Activated CD4-positive, alpha-beta T cell treated with anti-CD3 and anti-CD28 coated beads for 36 hours (primary cell): ENCODE data around the gene TUBB3. TPM values are rescaled to one million over a fixed set of nuclear protein-coding genes. Genes with fewer than 3 reads are reported as not detected.

ENCODE experiments used
- ATAC-seq: fragments of 200-7000 bp; cut with Tn5 transposase; one replicate; pipeline ENCODE4 v1.10.0; 2021; ENCODE audit warnings: mild to moderate bottlenecking, moderate library complexity
- CTCF ChIA-PET: fragments of 350-600 bp; sonication (Branson Sonifier 250); formaldehyde crosslinking; loops from one replicate; lab custom pipeline; 2021; ENCODE audit warnings: antibody characterized with exemption; lab: Charles Lee
- POLR2A ChIA-PET: fragments of 350-600 bp; sonication (Branson Sonifier 250); formaldehyde crosslinking; loops from one replicate; lab custom pipeline; 2021; ENCODE audit warnings: antibody characterized with exemption, inconsistent platforms; lab: Charles Lee
- DNase-seq: peaks from one replicate; pipeline ENCODE4 v3.0.0-alpha.2; 2020
- H3K27ac Mint-ChIP-seq: one replicate; pipeline ENCODE4 v1.8.0; 2021; ENCODE audit warnings: mixed read lengths
- H3K27me3 Mint-ChIP-seq: one replicate; pipeline ENCODE4 v1.8.0; 2021; ENCODE audit warnings: mixed read lengths
- H3K36me3 Mint-ChIP-seq: one replicate; pipeline ENCODE4 v1.8.0; 2021; ENCODE audit warnings: low read depth, mixed read lengths
- H3K4me1 Mint-ChIP-seq: one replicate; pipeline ENCODE4 v1.8.0; 2021; ENCODE audit warnings: mixed read lengths
- H3K4me3 Mint-ChIP-seq: one replicate; pipeline ENCODE4 v1.8.0; 2021; ENCODE audit warnings: mild to moderate bottlenecking, moderate library complexity, mixed read lengths
- H3K9me3 Mint-ChIP-seq: one replicate; pipeline ENCODE4 v1.8.0; 2021; ENCODE audit warnings: low read depth, mixed read lengths
- intact Hi-C, 2 experiments: fragments of 100-400 bp; cut with DNase I in 1 of 2; cut with micrococcal nuclease in 1 of 2; formaldehyde crosslinking; loops; one replicate each; pipeline versions ENCODE4 v1.14.2 to v1.15.1; 2022 to 2024; cut with DNase I, micrococcal nuclease
- total RNA-seq, 2 experiments: library from RNA; stranded (reverse); gene quantifications; one replicate each; pipeline ENCODE4 v1.2.3, GENCODE V29; 2021

Gene TUBB3
- total RNA-seq, 2 experiments from 2014 or later = 0.40 to 0.43 TPM

GRCh38 chr16:89971495-89972243, 48.5 kb downstream of the TUBB3 start:
- Mint-ChIP-seq H3K9me3 (no peaks in the 10 kb centered on the region), H3K27ac (peak overlapping the region; percentile 83), H3K4me1 (peaks cover 32% of the 10 kb centered on the region), H3K4me3 (peak overlapping the region; percentile 99), H3K36me3 (peaks cover 24% of the 10 kb centered on the region), H3K27me3 (no peaks in the 10 kb centered on the region)
- ATAC-seq = peak; percentile 18
- POLR2A ChIA-PET = interaction anchor here (0.6 kb wide), 1 partner anchor 98 kb away, joined by 4 read pairs; no protein-coding TSS in a partner anchor
- CTCF ChIA-PET = interaction anchor here (0.8 to 1.6 kb wide), 3 partner anchors 59 to 272 kb away, joined by 3 read pairs; no protein-coding TSS in a partner anchor
- intact Hi-C loops = loop anchor here in 1 of 2 experiments (1.0 to 10.0 kb wide), 10 partner anchors 23 to 1517 kb away; partner anchors contain the start of genes ANKRD11, CHMP1A, DEF8 and FANCA
- DNase-seq = no peak

GRCh38 chr16:89972244-89973234, 49.4 kb downstream of the TUBB3 start:
- peaks cover 32% of the 10 kb centered on the region for H3K4me1 Mint-ChIP-seq
- POLR2A ChIA-PET = interaction anchor here (0.6 kb wide), 1 partner anchor 99 kb away, joined by 4 read pairs; no protein-coding TSS in a partner anchor
- intact Hi-C loops = loop anchor here in 1 of 2 experiments (1.0 to 10.0 kb wide), 10 partner anchors 24 to 1518 kb away; partner anchors contain the start of genes ANKRD11, CHMP1A, DEF8 and FANCA
- CTCF ChIA-PET = interaction anchor here (0.6 to 1.6 kb wide), 3 partner anchors 9 to 286 kb away, joined by 3 to 7 read pairs (median 3); partner anchors contain the start of gene CDK10
- H3K27me3 Mint-ChIP-seq = no peaks in the 10 kb centered on the region
- ATAC-seq (peak; percentile 94), DNase-seq (peak; percentile 94)
- peak overlapping the region; percentile 95 for H3K27ac Mint-ChIP-seq
- peaks cover 24% of the 10 kb centered on the region for H3K36me3 Mint-ChIP-seq
- H3K4me3 Mint-ChIP-seq = peak overlapping the region; percentile 99
- H3K9me3 Mint-ChIP-seq = no peaks in the 10 kb centered on the region

- peaks cover 32% of the 10 kb centered on the region for H3K4me1 Mint-ChIP-seq
- peak overlapping the region; percentile 99 for H3K4me3 Mint-ChIP-seq
- DNase-seq = no peak
- POLR2A ChIA-PET = no interaction called here
- no peak for ATAC-seq
- H3K27me3 Mint-ChIP-seq = no peaks in the 10 kb centered on the region
- peak overlapping the region; percentile 95 for H3K27ac Mint-ChIP-seq
- no peaks in the 10 kb centered on the region for H3K9me3 Mint-ChIP-seq
- intact Hi-C loops = loop anchor here in 1 of 2 experiments (10.0 kb wide), 1 partner anchor 1518 kb away; the partner anchor contains the start of gene ZFPM1
- CTCF ChIA-PET = interaction anchor here (0.6 to 1.4 kb wide), 2 partner anchors 8 to 286 kb away, joined by 3 to 7 read pairs; partner anchors contain the start of gene CDK10
- peaks cover 26% of the 10 kb centered on the region for H3K36me3 Mint-ChIP-seq
Measured at GRCh38 chr16:89973235-89973634, 50.1 kb downstream of the TUBB3 start.

- intact Hi-C loops = loop anchor here in 1 of 2 experiments (10.0 kb wide), 1 partner anchor 1519 kb away; the partner anchor contains the start of gene ZFPM1
Measured at GRCh38 chr16:89973654-89974335, 50.7 kb downstream of the TUBB3 start.

GRCh38 chr16:89974870-89975269, 51.7 kb downstream of the TUBB3 start:
- Mint-ChIP-seq H3K4me1 (peaks cover 32% of the 10 kb centered on the region), H3K36me3 (peaks cover 26% of the 10 kb centered on the region), H3K4me3 (no peak overlapping the region), H3K27me3 (no peaks in the 10 kb centered on the region), H3K27ac (no peak overlapping the region), H3K9me3 (no peaks in the 10 kb centered on the region)
- ATAC-seq (no peak), DNase-seq (no peak)
- intact Hi-C loops = loop anchor here in 1 of 2 experiments (10.0 kb wide), 1 partner anchor 1520 kb away; the partner anchor contains the start of gene ZFPM1
- ChIA-PET POLR2A (no interaction called here), CTCF (no interaction called here)

More at GRCh38 chr16:89973654-89974335, 50.7 kb downstream of the TUBB3 start:
- H3K27ac Mint-ChIP-seq = no peak overlapping the region
- peaks cover 27% of the 10 kb centered on the region for H3K36me3 Mint-ChIP-seq
- no peaks in the 10 kb centered on the region for H3K9me3 Mint-ChIP-seq
- ChIA-PET POLR2A (no interaction called here), CTCF (interaction anchor here (1.4 kb wide), 1 partner anchor 8 kb away, joined by 7 read pairs; no protein-coding TSS in a partner anchor)
- DNase-seq = no peak
- peak overlapping the region; percentile 99 for H3K4me3 Mint-ChIP-seq
- no peaks in the 10 kb centered on the region for H3K27me3 Mint-ChIP-seq
- H3K4me1 Mint-ChIP-seq = peaks cover 32% of the 10 kb centered on the region
- ATAC-seq = no peak

GRCh38 chr16:89981414-89981813, 58.3 kb downstream of the TUBB3 start:
- H3K27ac Mint-ChIP-seq = peak overlapping the region; percentile 75
- H3K4me3 Mint-ChIP-seq = no peak overlapping the region
- no peaks in the 10 kb centered on the region for H3K9me3 Mint-ChIP-seq
- peaks cover 16% of the 10 kb centered on the region for H3K4me1 Mint-ChIP-seq
- ATAC-seq (peak; percentile 67), DNase-seq (peak; percentile 50)
- POLR2A ChIA-PET = interaction anchor here (0.6 to 0.7 kb wide), 2 partner anchors 94 to 155 kb away, joined by 3 to 6 read pairs; no protein-coding TSS in a partner anchor
- H3K36me3 Mint-ChIP-seq = peaks cover 46% of the 10 kb centered on the region
- no peaks in the 10 kb centered on the region for H3K27me3 Mint-ChIP-seq
- intact Hi-C loops = no loop called here
- CTCF ChIA-PET = interaction anchor here (1.1 kb wide), 1 partner anchor 8 kb away, joined by 7 read pairs; no protein-coding TSS in a partner anchor

- H3K4me1 Mint-ChIP-seq = peaks cover 16% of the 10 kb centered on the region
- intact Hi-C loops = no loop called here
- peaks cover 53% of the 10 kb centered on the region for H3K36me3 Mint-ChIP-seq
- ChIA-PET POLR2A (interaction anchor here (0.7 kb wide), 1 partner anchor 94 kb away, joined by 3 read pairs; no protein-coding TSS in a partner anchor), CTCF (interaction anchor here (1.1 kb wide), 1 partner anchor 9 kb away, joined by 7 read pairs; no protein-coding TSS in a partner anchor)
- ATAC-seq (no peak), DNase-seq (no peak)
- no peak overlapping the region for H3K4me3 Mint-ChIP-seq
- H3K27me3 Mint-ChIP-seq = no peaks in the 10 kb centered on the region
- H3K9me3 Mint-ChIP-seq = no peaks in the 10 kb centered on the region
- H3K27ac Mint-ChIP-seq = peak overlapping the region; percentile 75
Measured at GRCh38 chr16:89982318-89982717, 59.2 kb downstream of the TUBB3 start.

GRCh38 chr16:89983536-89983935, 60.4 kb downstream of the TUBB3 start:
- intact Hi-C loops = no loop called here
- CTCF ChIA-PET = interaction anchor here (0.9 kb wide), 1 partner anchor 34 kb away, joined by 3 read pairs; no protein-coding TSS in a partner anchor
- no peaks in the 10 kb centered on the region for H3K27me3 Mint-ChIP-seq
- no peak overlapping the region for H3K4me3 Mint-ChIP-seq
- H3K4me1 Mint-ChIP-seq = peaks cover 16% of the 10 kb centered on the region
- peak overlapping the region; percentile 60 for H3K27ac Mint-ChIP-seq
- peaks cover 52% of the 10 kb centered on the region for H3K36me3 Mint-ChIP-seq
- ATAC-seq (peak; percentile 37), DNase-seq (peak; percentile 46)
- no peaks in the 10 kb centered on the region for H3K9me3 Mint-ChIP-seq
- POLR2A ChIA-PET = no interaction called here

GRCh38 chr16:89984216-89984615, 61.1 kb downstream of the TUBB3 start:
- H3K27ac Mint-ChIP-seq = no peak overlapping the region
- H3K4me3 Mint-ChIP-seq = no peak overlapping the region
- no peaks in the 10 kb centered on the region for H3K9me3 Mint-ChIP-seq
- peaks cover 49% of the 10 kb centered on the region for H3K36me3 Mint-ChIP-seq
- DNase-seq (no peak), ATAC-seq (no peak)
- POLR2A ChIA-PET = no interaction called here
- peaks cover 16% of the 10 kb centered on the region for H3K4me1 Mint-ChIP-seq
- CTCF ChIA-PET = no interaction called here
- no peaks in the 10 kb centered on the region for H3K27me3 Mint-ChIP-seq
- intact Hi-C loops = no loop called here

GRCh38 chr16:89985219-89985618, 62.1 kb downstream of the TUBB3 start:
- no peak overlapping the region for H3K4me3 Mint-ChIP-seq
- H3K27me3 Mint-ChIP-seq = no peaks in the 10 kb centered on the region
- DNase-seq = no peak
- ATAC-seq = no peak
- ChIA-PET POLR2A (no interaction called here), CTCF (interaction anchor here (0.6 kb wide), 1 partner anchor 97 kb away, joined by 3 read pairs; no protein-coding TSS in a partner anchor)
- H3K27ac Mint-ChIP-seq = no peak overlapping the region
- H3K36me3 Mint-ChIP-seq = peaks cover 46% of the 10 kb centered on the region
- intact Hi-C loops = no loop called here
- peaks cover 16% of the 10 kb centered on the region for H3K4me1 Mint-ChIP-seq
- no peaks in the 10 kb centered on the region for H3K9me3 Mint-ChIP-seq
